HCT116 (cell line): ENCODE data around the gene CDC42SE1. TPM values are rescaled to one million over a fixed set of nuclear protein-coding genes. Genes with fewer than 3 reads are reported as not detected.

ENCODE experiments used
- ATAC-seq: fragments of 200-7000 bp; cut with Tn5 transposase; 2 replicates; pipeline ENCODE4 v1.9.1; 2020; ENCODE audit warnings: mild to moderate bottlenecking, moderate library complexity
- BruUV-seq: library from RNA; stranded (reverse); fragments of 400-500 nt; replicated peaks from 2 replicates; lab custom pipeline; 2021; lab: Mats Ljungman, UMichigan
- CTCF ChIA-PET: fragments of 300-600 bp; sonication (Branson Sonifier 250); formaldehyde crosslinking; loops from one replicate; lab custom pipeline; 2021; ENCODE audit warnings: antibody characterized with exemption; lab: Charles Lee
- POLR2A ChIA-PET: fragments of 300-600, 350-600 bp; sonication (Branson Sonifier 250); formaldehyde crosslinking; loops from one replicate; lab custom pipeline; 2021; ENCODE audit warnings: antibody characterized with exemption; lab: Charles Lee
- RAD21 ChIA-PET, 2 experiments: fragments of 300-600 bp; sonication (Branson Sonifier 250); formaldehyde crosslinking; loops; one replicate each; lab custom pipeline; 2023; ENCODE audit warnings: low total read pairs in 2 of 2; ENCODE audit not compliant: uncharacterized antibody in 2 of 2, unreplicated experiment in 2 of 2, low non-redundant PET in 1 of 2; lab: Charles Lee
- DNase-seq: peaks from one replicate; pipeline ENCODE4 v3.0.0-alpha.2; 2010; ENCODE audit warnings: low read depth, low spot score
- H2AFZ ChIP-seq: fragments of 200-600 bp; shearing (Covaris generic), sonication (generic); 2 replicates; pipeline ENCODE4 v1.6.1; 2017; ENCODE audit warnings: low read depth, mixed run types, mixed read lengths, antibody characterized with exemption, low read length; ENCODE audit not compliant: poor library complexity, severe bottlenecking
- H3K27ac ChIP-seq: 2 replicates; pipeline ENCODE4 v1.5.1; 2012; ENCODE audit warnings: low read depth, low read length
- H3K27me3 ChIP-seq: fragments of 200-600 bp; sonication (generic); 2 replicates; pipeline ENCODE4 v1.6.1; 2016; ENCODE audit warnings: mixed run types, low read length, mixed read lengths; ENCODE audit not compliant: insufficient read depth
- H3K36me3 ChIP-seq, 2 experiments: fragments of 200-500 bp in 1 of 2; fragments of 200-600 bp in 1 of 2; sonication (Bioruptor generic) in 1 of 2; sonication (generic) in 1 of 2; 2 replicates each; pipeline versions ENCODE4 v1.5.1 to v1.6.1; 2014 to 2016; ENCODE audit warnings: low read length in 2 of 2, inconsistent platforms in 1 of 2, mixed read lengths in 1 of 2, mixed run types in 1 of 2; ENCODE audit not compliant: insufficient read depth in 2 of 2, control insufficient read depth in 1 of 2
- H3K4me1 ChIP-seq, 2 experiments: fragments of 200-600 bp in 1 of 2; sonication (generic) in 1 of 2; 2 replicates each; pipeline versions ENCODE4 v1.5.1 to v1.6.1; 2012 to 2017; ENCODE audit warnings: low read length in 2 of 2, inconsistent platforms in 1 of 2, mild to moderate bottlenecking in 1 of 2, mixed read lengths in 1 of 2, mixed run types in 1 of 2, moderate library complexity in 1 of 2; ENCODE audit not compliant: insufficient read depth in 2 of 2, control insufficient read depth in 1 of 2
- H3K4me2 ChIP-seq: fragments of 200-600 bp; sonication (generic); 2 replicates; pipeline ENCODE4 v1.6.1; 2017; ENCODE audit warnings: mixed run types, low read length, mixed read lengths
- H3K4me3 ChIP-seq, 2 experiments: fragments of 200-600 bp in 1 of 2; sonication (generic) in 1 of 2; replicated peaks in 1 of 2; 2 replicates each; pipeline ENCODE4 v1.5.1; 2011 to 2016; ENCODE audit warnings: low read length in 2 of 2, control low read depth in 1 of 2, low read depth in 1 of 2, mild to moderate bottlenecking in 1 of 2, mixed read lengths in 1 of 2, mixed run types in 1 of 2
- H3K79me2 ChIP-seq: fragments of 200-600 bp; sonication (generic); 2 replicates; pipeline ENCODE4 v1.6.1; 2017; ENCODE audit warnings: mild to moderate bottlenecking, mixed run types, low read length, moderate library complexity, mixed read lengths; ENCODE audit not compliant: insufficient read depth
- H3K9ac ChIP-seq: fragments of 200-600 bp; sonication (generic); 2 replicates; pipeline ENCODE4 v1.6.1; 2016; ENCODE audit warnings: low read length, mixed read lengths
- H3K9me2 ChIP-seq: fragments of 200-600 bp; sonication (generic), shearing (Covaris generic); 2 replicates; pipeline ENCODE4 v1.6.1; 2017; ENCODE audit warnings: mixed run types, mild to moderate bottlenecking, moderate library complexity; ENCODE audit not compliant: insufficient read depth
- H3K9me3 ChIP-seq, 2 experiments: fragments of 200-500 bp in 1 of 2; fragments of 200-600 bp in 1 of 2; sonication (Bioruptor generic) in 1 of 2; sonication (generic) in 1 of 2; 2 replicates each; pipeline ENCODE4 v1.6.1; 2014 to 2017; ENCODE audit warnings: low read length in 2 of 2, mixed read lengths in 2 of 2, inconsistent platforms in 1 of 2, low read depth in 1 of 2, mild to moderate bottlenecking in 1 of 2, mixed run types in 1 of 2, moderate library complexity in 1 of 2; ENCODE audit not compliant: control insufficient read depth in 1 of 2, insufficient read depth in 1 of 2
- H4K20me1 ChIP-seq: fragments of 200-600 bp; sonication (generic), shearing (Covaris generic); 2 replicates; pipeline ENCODE4 v1.6.1; 2017; ENCODE audit warnings: mixed run types, mild to moderate bottlenecking, moderate library complexity; ENCODE audit not compliant: insufficient read depth
- CBX3 ChIP-seq: IDR thresholded peaks from 2 replicates; pipeline ENCODE4 v1.6.1; 2012; ENCODE audit warnings: low read depth
- CEBPB ChIP-seq: IDR thresholded peaks from 2 replicates; pipeline ENCODE4 v1.6.1; 2012; ENCODE audit warnings: low read depth
- ELF1 ChIP-seq: IDR thresholded peaks from 2 replicates; pipeline ENCODE4 v1.6.1; 2012; ENCODE audit warnings: low read depth, borderline replicate concordance
- JUND ChIP-seq: IDR thresholded peaks from 2 replicates; pipeline ENCODE4 v1.6.1; 2012
- POLR2A ChIP-seq: IDR thresholded peaks from 2 replicates; pipeline ENCODE4 v1.7.0; 2011; ENCODE audit warnings: borderline replicate concordance; ENCODE audit not compliant: insufficient read depth, insufficient read length; ENCODE audit errors: extremely low read depth
- SIN3A ChIP-seq: IDR thresholded peaks from 2 replicates; pipeline ENCODE4 v1.6.1; 2012; ENCODE audit warnings: low read depth
- YY1 ChIP-seq: IDR thresholded peaks from 2 replicates; pipeline ENCODE4 v1.6.1; 2011; ENCODE audit warnings: low read length, low read depth, moderate library complexity, mild to moderate bottlenecking; ENCODE audit not compliant: insufficient replicate concordance; ENCODE audit errors: extremely low read depth
- ZFX ChIP-seq: fragments of 450-650 bp; IDR thresholded peaks from 2 replicates; pipeline ENCODE4 v1.6.1; 2017
- intact Hi-C: fragments of 100-400 bp; cut with micrococcal nuclease; formaldehyde crosslinking; loops from 2 replicates; pipeline ENCODE4 v1.10.0; 2022
- total RNA-seq: library from RNA; stranded (reverse); gene quantifications from one replicate; pipeline ENCODE4 v1.2.1, GENCODE V29; 2021; ENCODE audit not compliant: unreplicated experiment
- TF ChIP-seq, protein P1 (sequence below): IDR thresholded peaks from 2 replicates; pipeline ENCODE4 v1.6.1; 2012; ENCODE audit warnings: low read depth
- TF ChIP-seq, protein P2 (sequence below): IDR thresholded peaks from 2 replicates; pipeline ENCODE4 v1.6.1; 2011; ENCODE audit warnings: mild to moderate bottlenecking, low read length, moderate library complexity; ENCODE audit not compliant: insufficient replicate concordance; ENCODE audit errors: extremely low read depth
- TF ChIP-seq, protein P3 (sequence below): IDR thresholded peaks from 2 replicates; pipeline ENCODE4 v1.6.1; 2012
- TF ChIP-seq, protein P4 (sequence below), 3 experiments: fragments of 200-600 bp in 1 of 3; sonication (generic) in 1 of 3; IDR thresholded peaks in 2 of 3; conservative IDR thresholded peaks in 1 of 3; 2 replicates each; pipeline ENCODE4 v1.5.1; 2012 to 2017; ENCODE audit warnings: low read depth in 2 of 3, low read length in 2 of 3, antibody characterized with exemption in 1 of 3, borderline replicate concordance in 1 of 3, control low read depth in 1 of 3, mild to moderate bottlenecking in 1 of 3, mixed read lengths in 1 of 3, mixed run types in 1 of 3, moderate library complexity in 1 of 3; ENCODE audit not compliant: insufficient read depth in 1 of 3
- TF ChIP-seq, protein P5 (sequence below): IDR thresholded peaks from 2 replicates; pipeline ENCODE4 v1.6.1; 2012

CDC42SE1 gene
- total RNA-seq, 1 experiment from 2014 or later = 50.5 TPM

DNA sequence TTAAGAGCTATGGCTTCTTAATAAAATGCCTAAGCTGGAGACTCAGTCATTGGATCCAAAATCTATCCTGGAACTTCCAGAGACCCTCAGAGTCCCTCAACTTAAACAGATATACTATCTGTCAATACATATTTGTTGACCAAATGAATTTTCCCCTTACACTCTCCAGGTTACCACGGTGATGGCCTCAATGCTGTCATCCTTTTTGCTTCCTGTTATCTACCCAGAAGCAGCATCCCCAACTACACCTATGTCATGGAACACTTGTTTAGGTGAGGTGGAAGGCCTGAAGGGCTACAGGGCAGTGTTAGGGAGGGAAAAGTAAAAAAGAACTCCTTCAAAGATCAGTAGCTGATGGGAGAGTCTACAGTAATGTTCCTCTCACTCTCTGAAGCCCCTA lies 16.3 kb downstream of the CDC42SE1 start:
- POLR2A ChIA-PET = no interaction called here

DNA sequence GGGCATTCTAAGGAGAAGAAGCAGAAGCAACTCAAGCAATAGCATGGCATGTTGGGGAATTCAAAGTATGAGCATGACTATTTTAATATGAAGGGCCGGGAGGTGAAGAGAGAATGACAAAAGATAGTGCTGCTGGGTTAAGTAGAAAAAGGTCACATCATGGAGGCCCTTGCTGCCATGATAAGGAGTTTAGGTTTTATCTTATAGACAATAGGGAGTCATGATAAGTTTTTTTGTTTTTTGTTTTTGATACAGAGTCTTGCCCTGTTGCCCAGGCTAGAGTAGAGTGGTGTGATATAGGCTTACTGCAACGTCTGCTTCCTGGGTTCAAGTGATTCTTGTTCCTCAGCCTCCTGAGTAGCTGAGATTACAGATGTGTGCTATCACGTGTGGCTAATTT lies 19.9 kb downstream of the CDC42SE1 start:
- Histone ChIP-seq H3K9me2 (no peaks in the 10 kb centered on the region), H3K27me3 (no peaks in the 10 kb centered on the region), H3K36me3 (peaks cover 1 to 2% of the 10 kb centered on the region in 2 experiments; a peak in 3 of 4 replicates), H3K9ac (no peak overlapping the region), H3K4me1 (peaks cover 5% of the 10 kb centered on the region in 2 experiments; a peak in 3 of 4 replicates), H3K4me2 (no peak overlapping the region), H3K79me2 (no peaks in the 10 kb centered on the region), H4K20me1 (no peaks in the 10 kb centered on the region), H3K4me3 (no peak overlapping the region), H3K9me3 (no peaks in the 10 kb centered on the region), H3K27ac (no peak overlapping the region), H2AFZ (no peak overlapping the region)
- TF ChIP-seq JUND (no peak), CBX3 (no peak), YY1 (no peak), POLR2A (no peak), SIN3A (no peak), ELF1 (no peak), ZFX (no peak)
- TF ChIP-seq, protein P1, sequence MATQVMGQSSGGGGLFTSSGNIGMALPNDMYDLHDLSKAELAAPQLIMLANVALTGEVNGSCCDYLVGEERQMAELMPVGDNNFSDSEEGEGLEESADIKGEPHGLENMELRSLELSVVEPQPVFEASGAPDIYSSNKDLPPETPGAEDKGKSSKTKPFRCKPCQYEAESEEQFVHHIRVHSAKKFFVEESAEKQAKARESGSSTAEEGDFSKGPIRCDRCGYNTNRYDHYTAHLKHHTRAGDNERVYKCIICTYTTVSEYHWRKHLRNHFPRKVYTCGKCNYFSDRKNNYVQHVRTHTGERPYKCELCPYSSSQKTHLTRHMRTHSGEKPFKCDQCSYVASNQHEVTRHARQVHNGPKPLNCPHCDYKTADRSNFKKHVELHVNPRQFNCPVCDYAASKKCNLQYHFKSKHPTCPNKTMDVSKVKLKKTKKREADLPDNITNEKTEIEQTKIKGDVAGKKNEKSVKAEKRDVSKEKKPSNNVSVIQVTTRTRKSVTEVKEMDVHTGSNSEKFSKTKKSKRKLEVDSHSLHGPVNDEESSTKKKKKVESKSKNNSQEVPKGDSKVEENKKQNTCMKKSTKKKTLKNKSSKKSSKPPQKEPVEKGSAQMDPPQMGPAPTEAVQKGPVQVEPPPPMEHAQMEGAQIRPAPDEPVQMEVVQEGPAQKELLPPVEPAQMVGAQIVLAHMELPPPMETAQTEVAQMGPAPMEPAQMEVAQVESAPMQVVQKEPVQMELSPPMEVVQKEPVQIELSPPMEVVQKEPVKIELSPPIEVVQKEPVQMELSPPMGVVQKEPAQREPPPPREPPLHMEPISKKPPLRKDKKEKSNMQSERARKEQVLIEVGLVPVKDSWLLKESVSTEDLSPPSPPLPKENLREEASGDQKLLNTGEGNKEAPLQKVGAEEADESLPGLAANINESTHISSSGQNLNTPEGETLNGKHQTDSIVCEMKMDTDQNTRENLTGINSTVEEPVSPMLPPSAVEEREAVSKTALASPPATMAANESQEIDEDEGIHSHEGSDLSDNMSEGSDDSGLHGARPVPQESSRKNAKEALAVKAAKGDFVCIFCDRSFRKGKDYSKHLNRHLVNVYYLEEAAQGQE = no peak
- TF ChIP-seq, protein P2, sequence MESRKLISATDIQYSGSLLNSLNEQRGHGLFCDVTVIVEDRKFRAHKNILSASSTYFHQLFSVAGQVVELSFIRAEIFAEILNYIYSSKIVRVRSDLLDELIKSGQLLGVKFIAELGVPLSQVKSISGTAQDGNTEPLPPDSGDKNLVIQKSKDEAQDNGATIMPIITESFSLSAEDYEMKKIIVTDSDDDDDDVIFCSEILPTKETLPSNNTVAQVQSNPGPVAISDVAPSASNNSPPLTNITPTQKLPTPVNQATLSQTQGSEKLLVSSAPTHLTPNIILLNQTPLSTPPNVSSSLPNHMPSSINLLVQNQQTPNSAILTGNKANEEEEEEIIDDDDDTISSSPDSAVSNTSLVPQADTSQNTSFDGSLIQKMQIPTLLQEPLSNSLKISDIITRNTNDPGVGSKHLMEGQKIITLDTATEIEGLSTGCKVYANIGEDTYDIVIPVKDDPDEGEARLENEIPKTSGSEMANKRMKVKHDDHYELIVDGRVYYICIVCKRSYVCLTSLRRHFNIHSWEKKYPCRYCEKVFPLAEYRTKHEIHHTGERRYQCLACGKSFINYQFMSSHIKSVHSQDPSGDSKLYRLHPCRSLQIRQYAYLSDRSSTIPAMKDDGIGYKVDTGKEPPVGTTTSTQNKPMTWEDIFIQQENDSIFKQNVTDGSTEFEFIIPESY = no peak
- TF ChIP-seq, protein P3, sequence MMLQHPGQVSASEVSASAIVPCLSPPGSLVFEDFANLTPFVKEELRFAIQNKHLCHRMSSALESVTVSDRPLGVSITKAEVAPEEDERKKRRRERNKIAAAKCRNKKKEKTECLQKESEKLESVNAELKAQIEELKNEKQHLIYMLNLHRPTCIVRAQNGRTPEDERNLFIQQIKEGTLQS = no peak
- TF ChIP-seq, protein P4, sequence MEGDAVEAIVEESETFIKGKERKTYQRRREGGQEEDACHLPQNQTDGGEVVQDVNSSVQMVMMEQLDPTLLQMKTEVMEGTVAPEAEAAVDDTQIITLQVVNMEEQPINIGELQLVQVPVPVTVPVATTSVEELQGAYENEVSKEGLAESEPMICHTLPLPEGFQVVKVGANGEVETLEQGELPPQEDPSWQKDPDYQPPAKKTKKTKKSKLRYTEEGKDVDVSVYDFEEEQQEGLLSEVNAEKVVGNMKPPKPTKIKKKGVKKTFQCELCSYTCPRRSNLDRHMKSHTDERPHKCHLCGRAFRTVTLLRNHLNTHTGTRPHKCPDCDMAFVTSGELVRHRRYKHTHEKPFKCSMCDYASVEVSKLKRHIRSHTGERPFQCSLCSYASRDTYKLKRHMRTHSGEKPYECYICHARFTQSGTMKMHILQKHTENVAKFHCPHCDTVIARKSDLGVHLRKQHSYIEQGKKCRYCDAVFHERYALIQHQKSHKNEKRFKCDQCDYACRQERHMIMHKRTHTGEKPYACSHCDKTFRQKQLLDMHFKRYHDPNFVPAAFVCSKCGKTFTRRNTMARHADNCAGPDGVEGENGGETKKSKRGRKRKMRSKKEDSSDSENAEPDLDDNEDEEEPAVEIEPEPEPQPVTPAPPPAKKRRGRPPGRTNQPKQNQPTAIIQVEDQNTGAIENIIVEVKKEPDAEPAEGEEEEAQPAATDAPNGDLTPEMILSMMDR (IDR thresholded peaks at IDR 0.05 in 2 of 3, conservative IDR thresholded peaks at IDR 0.05 in 1 of 3; ENCODE audit: borderline replicate concordance in 1 of 3, insufficient read depth in 1 of 3, low read depth in 2 of 3, low read length in 2 of 3) = no peak
- TF ChIP-seq, protein P5, sequence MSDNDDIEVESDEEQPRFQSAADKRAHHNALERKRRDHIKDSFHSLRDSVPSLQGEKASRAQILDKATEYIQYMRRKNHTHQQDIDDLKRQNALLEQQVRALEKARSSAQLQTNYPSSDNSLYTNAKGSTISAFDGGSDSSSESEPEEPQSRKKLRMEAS = no peak
- BruUV-seq = no TSS peak
- no peak for ATAC-seq
- POLR2A ChIA-PET = no interaction called here
- RAD21 ChIA-PET = no interaction called here
- CTCF ChIA-PET = no interaction called here
- no peak for DNase-seq
- intact Hi-C loops = no loop called here

More for the DNA sequence above, 16.3 kb downstream of the CDC42SE1 start:
- no peaks in the 10 kb centered on the region for H4K20me1 ChIP-seq
- no peak overlapping the region for H3K27ac ChIP-seq
- H3K4me1 ChIP-seq = no peaks in the 10 kb centered on the region
- no peaks in the 10 kb centered on the region for H3K36me3 ChIP-seq
- no peaks in the 10 kb centered on the region for H3K27me3 ChIP-seq
- no peak for DNase-seq
- H3K4me2 ChIP-seq = no peak overlapping the region
- BruUV-seq = no TSS peak
- H3K9ac ChIP-seq = no peak overlapping the region
- ChIA-PET CTCF (interaction anchor here (1.0 to 2.5 kb wide), 2 partner anchors 18 to 28 kb away, joined by 3 to 6 read pairs; no protein-coding TSS in a partner anchor), RAD21 (no interaction called here)
- no peaks in the 10 kb centered on the region for H3K9me2 ChIP-seq
- no peak for TF ChIP-seq CEBPB
- intact Hi-C loops = no loop called here
- ATAC-seq = no peak
- H3K9me3 ChIP-seq = no peaks in the 10 kb centered on the region
- H2AFZ ChIP-seq = no peak overlapping the region
- H3K4me3 ChIP-seq = no peak overlapping the region
- H3K79me2 ChIP-seq = no peaks in the 10 kb centered on the region
